Osteocyte (in vitro differentiated cells): ENCODE measurements around the gene RIPOR3. TPM values are rescaled to one million over a fixed set of nuclear protein-coding genes. Genes with fewer than 3 reads are reported as not detected.

Experiments used
- DNase-seq: peaks from one replicate; pipeline ENCODE4 v3.0.0; 2021; ENCODE audit warnings: mixed read lengths; ENCODE audit not compliant: unreplicated experiment; ENCODE audit errors: extremely low spot score
- H3K27ac Mint-ChIP-seq: one replicate; pipeline ENCODE4 v1.8.0; 2021; ENCODE audit warnings: mild to moderate bottlenecking, mixed read lengths; ENCODE audit not compliant: unreplicated experiment
- H3K27me3 Mint-ChIP-seq: one replicate; pipeline ENCODE4 v1.8.0; 2021; ENCODE audit warnings: mixed read lengths; ENCODE audit not compliant: unreplicated experiment
- H3K36me3 Mint-ChIP-seq: one replicate; pipeline ENCODE4 v1.8.0; 2021; ENCODE audit warnings: mixed read lengths; ENCODE audit not compliant: unreplicated experiment
- H3K4me1 Mint-ChIP-seq: one replicate; pipeline ENCODE4 v1.8.0; 2021; ENCODE audit warnings: mixed read lengths; ENCODE audit not compliant: unreplicated experiment
- H3K4me3 Mint-ChIP-seq: one replicate; pipeline ENCODE4 v1.8.0; 2021; ENCODE audit warnings: mild to moderate bottlenecking, moderate library complexity, mixed read lengths; ENCODE audit not compliant: unreplicated experiment
- H3K9me3 Mint-ChIP-seq: one replicate; pipeline ENCODE4 v1.8.0; 2021; ENCODE audit warnings: mixed read lengths; ENCODE audit not compliant: unreplicated experiment
- CTCF ChIP-seq: fragments of 200-600 bp; sonication (generic); IDR thresholded peaks from 2 replicates; pipeline ENCODE4 v1.5.0; 2021; ENCODE audit warnings: antibody characterized with exemption, mild to moderate bottlenecking, moderate library complexity
- total RNA-seq: library from RNA; stranded (reverse); gene quantifications from 2 replicates; pipeline ENCODE4 v1.2.1, GENCODE V29; 2021

RIPOR3 gene
- total RNA-seq, 1 donor from 2014 or later, result 0.11 TPM

- DNase-seq, result no peak
- peaks cover 4% of the 10 kb centered on the region for H3K27me3 Mint-ChIP-seq
- no peaks in the 10 kb centered on the region for H3K36me3 Mint-ChIP-seq
- TF ChIP-seq CTCF, result no peak
- H3K4me3 Mint-ChIP-seq, result no peak overlapping the region
- no peak overlapping the region for H3K27ac Mint-ChIP-seq
- no peaks in the 10 kb centered on the region for H3K9me3 Mint-ChIP-seq
- H3K4me1 Mint-ChIP-seq, result no peaks in the 10 kb centered on the region
These were observed 77.7 kb downstream of the RIPOR3 start for GRCh38 chr20:50613438-50614169.

DNA sequence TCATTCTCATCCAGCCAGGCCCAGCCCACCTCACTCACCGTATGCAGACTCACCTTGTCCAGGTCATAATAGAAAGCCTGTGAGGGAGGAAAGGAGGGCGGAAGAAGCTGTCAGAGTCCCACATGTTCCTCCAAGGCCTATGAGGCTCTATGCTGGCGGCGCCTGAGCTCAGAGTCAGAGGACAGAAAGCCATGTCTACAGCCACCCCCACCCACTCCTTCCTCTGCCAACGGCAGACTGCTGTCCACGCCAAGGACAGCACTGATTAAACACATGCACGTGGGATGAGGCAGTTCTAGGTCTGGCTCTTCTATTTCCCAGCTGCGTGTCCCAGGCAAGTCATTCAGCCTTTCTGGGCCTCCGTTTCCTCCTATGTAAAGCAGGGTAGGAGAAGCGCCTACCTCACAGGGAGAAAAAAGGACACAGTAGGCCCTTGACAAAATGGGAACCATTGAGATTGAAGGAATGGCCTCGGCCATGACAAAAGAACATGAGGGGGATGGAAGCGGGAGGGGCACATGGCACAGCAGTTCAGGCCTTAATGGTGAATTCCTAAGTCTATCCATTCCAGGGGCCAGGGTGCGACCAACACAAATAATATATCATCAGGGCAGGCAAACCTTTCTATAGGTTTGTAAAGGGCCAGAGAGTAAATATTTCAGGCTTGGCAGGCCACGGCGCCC, 80.1 kb downstream of the RIPOR3 start:
- H3K27ac Mint-ChIP-seq, result no peak overlapping the region
- H3K4me1 Mint-ChIP-seq, result no peaks in the 10 kb centered on the region
- no peaks in the 10 kb centered on the region for H3K9me3 Mint-ChIP-seq
- H3K27me3 Mint-ChIP-seq, result peaks cover 4% of the 10 kb centered on the region
- no peak for DNase-seq
- TF ChIP-seq CTCF, result no peak
- no peaks in the 10 kb centered on the region for H3K36me3 Mint-ChIP-seq
- H3K4me3 Mint-ChIP-seq, result no peak overlapping the region

- Mint-ChIP-seq H3K27ac (no peak overlapping the region), H3K4me1 (no peaks in the 10 kb centered on the region), H3K27me3 (peaks cover 4% of the 10 kb centered on the region), H3K4me3 (no peak overlapping the region), H3K36me3 (no peaks in the 10 kb centered on the region), H3K9me3 (no peaks in the 10 kb centered on the region)
- no peak for TF ChIP-seq CTCF
- no peak for DNase-seq
These were observed 81.1 kb downstream of the RIPOR3 start for GRCh38 chr20:50610212-50610718.

GRCh38 chr20:50609438-50609989, 81.8 kb downstream of the RIPOR3 start:
- Mint-ChIP-seq H3K9me3 (no peaks in the 10 kb centered on the region), H3K27ac (no peak overlapping the region), H3K4me3 (no peak overlapping the region), H3K4me1 (no peaks in the 10 kb centered on the region), H3K27me3 (peaks cover 4% of the 10 kb centered on the region), H3K36me3 (no peaks in the 10 kb centered on the region)
- no peak for DNase-seq
- no peak for TF ChIP-seq CTCF

DNA sequence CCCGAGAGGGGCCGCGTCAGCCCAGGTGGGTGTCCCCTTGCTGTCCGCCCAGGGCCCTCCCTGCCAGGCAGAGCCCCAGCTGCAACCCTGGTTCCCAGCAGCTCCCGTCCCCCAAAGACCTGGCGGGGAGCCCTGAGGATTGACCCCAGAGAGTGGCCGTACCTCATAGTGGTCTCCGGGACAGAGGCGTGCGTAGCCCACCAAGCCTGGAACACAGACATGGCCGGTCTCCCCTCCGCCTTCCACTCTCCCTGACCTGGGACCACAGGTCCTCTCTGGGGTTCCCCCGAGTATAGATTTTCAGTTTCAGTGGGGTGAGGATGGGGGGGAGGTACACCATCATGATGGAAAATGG, 82.6 kb downstream of the RIPOR3 start:
- no peaks in the 10 kb centered on the region for H3K4me1 Mint-ChIP-seq
- H3K27ac Mint-ChIP-seq, result no peak overlapping the region
- DNase-seq, result no peak
- no peak for TF ChIP-seq CTCF
- H3K36me3 Mint-ChIP-seq, result no peaks in the 10 kb centered on the region
- peaks cover 4% of the 10 kb centered on the region for H3K27me3 Mint-ChIP-seq
- no peaks in the 10 kb centered on the region for H3K9me3 Mint-ChIP-seq
- no peak overlapping the region for H3K4me3 Mint-ChIP-seq
